HL-60 (cell line): Measurements from ENCODE around the gene RBBP8.

Experiments used
- DNase-seq, 2 experiments: peaks; one replicate each; pipeline ENCODE4 v3.0.0-alpha.2; 2010 to 2020; ENCODE audit warnings: low read depth in 1 of 2, low spot score in 1 of 2
- H3K27ac ChIP-seq: fragments of 250-450 bp; sonication (Bioruptor Pico); replicated peaks from 2 replicates; pipeline ENCODE4 v1.5.1; 2020; ENCODE audit warnings: mild to moderate bottlenecking, moderate library complexity
- H3K27me3 ChIP-seq: fragments of 250-450 bp; sonication (Bioruptor Pico); 2 replicates; pipeline ENCODE4 v1.5.1; 2021; ENCODE audit warnings: mild to moderate bottlenecking, moderate library complexity; ENCODE audit not compliant: insufficient read depth, poor library complexity, severe bottlenecking
- H3K4me3 ChIP-seq: replicated peaks from 2 replicates; pipeline ENCODE4 v1.5.1; 2011; ENCODE audit warnings: mild to moderate bottlenecking, control low read depth, low read length; ENCODE audit not compliant: insufficient read depth
- GABPA ChIP-seq: IDR thresholded peaks from 2 replicates; pipeline ENCODE4 v1.6.1; 2012; ENCODE audit warnings: low read depth
- POLR2AphosphoS5 ChIP-seq: IDR thresholded peaks from 2 replicates; pipeline ENCODE4 v1.6.1; 2012; ENCODE audit warnings: low read depth
- SPI1 ChIP-seq: IDR thresholded peaks from 2 replicates; pipeline ENCODE4 v1.6.1; 2012; ENCODE audit warnings: low read depth, mild to moderate bottlenecking, borderline replicate concordance
- TF ChIP-seq, protein P1 (sequence below): IDR thresholded peaks from 2 replicates; pipeline ENCODE4 v1.6.1; 2012; ENCODE audit warnings: low read depth; ENCODE audit not compliant: insufficient replicate concordance
- TF ChIP-seq, protein P2 (sequence below): IDR thresholded peaks from one replicate; pipeline ENCODE4 v1.5.1; 2011; ENCODE audit warnings: low read length, control low read depth, inconsistent platforms; ENCODE audit not compliant: insufficient read depth

The RBBP8 gene

DNA sequence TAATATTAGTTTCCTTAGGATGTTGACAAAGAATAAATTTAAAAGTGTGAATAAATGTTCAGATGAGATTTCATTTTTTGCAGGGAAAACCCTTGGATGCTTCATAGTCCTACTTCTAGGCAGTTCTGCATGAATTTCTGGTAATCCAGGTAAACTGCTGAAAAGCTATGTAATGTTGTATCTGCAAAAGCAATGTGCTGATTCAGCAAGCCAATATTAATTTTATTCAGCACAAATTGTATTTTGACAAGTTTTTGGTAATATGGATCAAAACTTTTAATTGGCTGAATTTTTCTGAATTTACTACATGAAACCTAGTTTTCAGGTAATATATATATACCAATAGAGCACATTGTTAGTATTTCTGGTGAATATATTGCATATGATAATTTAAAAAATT is 17.8 kb upstream of the RBBP8 start:
- no peak overlapping the region for H3K27ac ChIP-seq
- H3K27me3 ChIP-seq: no peaks in the 10 kb centered on the region
- no peak overlapping the region for H3K4me3 ChIP-seq
- TF ChIP-seq, protein P1, sequence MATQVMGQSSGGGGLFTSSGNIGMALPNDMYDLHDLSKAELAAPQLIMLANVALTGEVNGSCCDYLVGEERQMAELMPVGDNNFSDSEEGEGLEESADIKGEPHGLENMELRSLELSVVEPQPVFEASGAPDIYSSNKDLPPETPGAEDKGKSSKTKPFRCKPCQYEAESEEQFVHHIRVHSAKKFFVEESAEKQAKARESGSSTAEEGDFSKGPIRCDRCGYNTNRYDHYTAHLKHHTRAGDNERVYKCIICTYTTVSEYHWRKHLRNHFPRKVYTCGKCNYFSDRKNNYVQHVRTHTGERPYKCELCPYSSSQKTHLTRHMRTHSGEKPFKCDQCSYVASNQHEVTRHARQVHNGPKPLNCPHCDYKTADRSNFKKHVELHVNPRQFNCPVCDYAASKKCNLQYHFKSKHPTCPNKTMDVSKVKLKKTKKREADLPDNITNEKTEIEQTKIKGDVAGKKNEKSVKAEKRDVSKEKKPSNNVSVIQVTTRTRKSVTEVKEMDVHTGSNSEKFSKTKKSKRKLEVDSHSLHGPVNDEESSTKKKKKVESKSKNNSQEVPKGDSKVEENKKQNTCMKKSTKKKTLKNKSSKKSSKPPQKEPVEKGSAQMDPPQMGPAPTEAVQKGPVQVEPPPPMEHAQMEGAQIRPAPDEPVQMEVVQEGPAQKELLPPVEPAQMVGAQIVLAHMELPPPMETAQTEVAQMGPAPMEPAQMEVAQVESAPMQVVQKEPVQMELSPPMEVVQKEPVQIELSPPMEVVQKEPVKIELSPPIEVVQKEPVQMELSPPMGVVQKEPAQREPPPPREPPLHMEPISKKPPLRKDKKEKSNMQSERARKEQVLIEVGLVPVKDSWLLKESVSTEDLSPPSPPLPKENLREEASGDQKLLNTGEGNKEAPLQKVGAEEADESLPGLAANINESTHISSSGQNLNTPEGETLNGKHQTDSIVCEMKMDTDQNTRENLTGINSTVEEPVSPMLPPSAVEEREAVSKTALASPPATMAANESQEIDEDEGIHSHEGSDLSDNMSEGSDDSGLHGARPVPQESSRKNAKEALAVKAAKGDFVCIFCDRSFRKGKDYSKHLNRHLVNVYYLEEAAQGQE: no peak
- no peak for TF ChIP-seq POLR2AphosphoS5
- TF ChIP-seq, protein P2, sequence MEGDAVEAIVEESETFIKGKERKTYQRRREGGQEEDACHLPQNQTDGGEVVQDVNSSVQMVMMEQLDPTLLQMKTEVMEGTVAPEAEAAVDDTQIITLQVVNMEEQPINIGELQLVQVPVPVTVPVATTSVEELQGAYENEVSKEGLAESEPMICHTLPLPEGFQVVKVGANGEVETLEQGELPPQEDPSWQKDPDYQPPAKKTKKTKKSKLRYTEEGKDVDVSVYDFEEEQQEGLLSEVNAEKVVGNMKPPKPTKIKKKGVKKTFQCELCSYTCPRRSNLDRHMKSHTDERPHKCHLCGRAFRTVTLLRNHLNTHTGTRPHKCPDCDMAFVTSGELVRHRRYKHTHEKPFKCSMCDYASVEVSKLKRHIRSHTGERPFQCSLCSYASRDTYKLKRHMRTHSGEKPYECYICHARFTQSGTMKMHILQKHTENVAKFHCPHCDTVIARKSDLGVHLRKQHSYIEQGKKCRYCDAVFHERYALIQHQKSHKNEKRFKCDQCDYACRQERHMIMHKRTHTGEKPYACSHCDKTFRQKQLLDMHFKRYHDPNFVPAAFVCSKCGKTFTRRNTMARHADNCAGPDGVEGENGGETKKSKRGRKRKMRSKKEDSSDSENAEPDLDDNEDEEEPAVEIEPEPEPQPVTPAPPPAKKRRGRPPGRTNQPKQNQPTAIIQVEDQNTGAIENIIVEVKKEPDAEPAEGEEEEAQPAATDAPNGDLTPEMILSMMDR: no peak
- TF ChIP-seq SPI1: no peak
- TF ChIP-seq GABPA: no peak
- DNase-seq: no peak

DNA sequence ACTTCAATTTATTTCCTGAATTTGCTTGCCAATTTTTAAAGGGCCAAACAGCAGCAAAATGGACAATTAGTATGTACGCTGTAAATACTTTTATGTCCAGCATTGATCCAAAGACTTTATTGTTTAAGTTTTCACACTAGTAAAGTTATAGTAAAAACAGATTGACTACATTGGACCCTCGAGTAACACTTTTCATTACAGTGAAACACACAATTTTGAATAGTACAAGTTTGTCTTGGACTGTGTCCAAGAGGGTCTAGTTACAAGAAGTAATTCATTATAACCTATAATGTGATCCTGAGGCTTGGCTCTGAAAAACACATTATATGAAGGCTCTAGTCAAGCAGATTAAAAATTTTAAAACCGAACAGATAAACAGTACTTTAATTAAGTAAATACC is 11.4 kb upstream of the RBBP8 start:
- TF ChIP-seq, protein P2: no peak
- no peak for TF ChIP-seq SPI1
- TF ChIP-seq, protein P1: no peak
- TF ChIP-seq GABPA: no peak
- no peak for TF ChIP-seq POLR2AphosphoS5
- Histone ChIP-seq H3K27ac (no peak overlapping the region), H3K27me3 (no peaks in the 10 kb centered on the region), H3K4me3 (no peak overlapping the region)
- no peak for DNase-seq

DNA sequence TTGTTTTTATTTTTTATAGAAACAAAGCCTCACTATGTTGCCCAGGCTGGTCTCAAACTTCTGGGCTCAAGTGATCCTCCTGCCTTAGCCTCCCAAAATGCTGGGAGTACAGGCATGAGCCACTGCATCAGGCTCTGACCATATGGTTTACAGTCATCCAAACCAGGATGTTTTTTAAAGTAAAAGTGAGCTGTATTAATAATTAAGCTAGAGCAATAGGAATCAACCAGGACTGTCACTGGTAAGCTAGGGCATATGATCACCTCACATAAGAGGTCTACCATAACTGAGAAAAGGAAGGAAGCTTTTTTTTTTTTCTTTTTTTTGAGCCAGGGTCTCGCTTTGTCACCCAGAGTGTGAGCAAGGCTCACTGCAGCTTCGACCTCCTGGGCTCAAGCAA is 8.5 kb upstream of the RBBP8 start:
- Histone ChIP-seq H3K27me3 (no peaks in the 10 kb centered on the region), H3K27ac (no peak overlapping the region), H3K4me3 (no peak overlapping the region)
- TF ChIP-seq SPI1 (no peak), POLR2AphosphoS5 (no peak), GABPA (no peak)
- TF ChIP-seq, protein P2: no peak
- TF ChIP-seq, protein P1: no peak
- no peak for DNase-seq
